ENCODE results near the gene PODXL2.

DNA sequence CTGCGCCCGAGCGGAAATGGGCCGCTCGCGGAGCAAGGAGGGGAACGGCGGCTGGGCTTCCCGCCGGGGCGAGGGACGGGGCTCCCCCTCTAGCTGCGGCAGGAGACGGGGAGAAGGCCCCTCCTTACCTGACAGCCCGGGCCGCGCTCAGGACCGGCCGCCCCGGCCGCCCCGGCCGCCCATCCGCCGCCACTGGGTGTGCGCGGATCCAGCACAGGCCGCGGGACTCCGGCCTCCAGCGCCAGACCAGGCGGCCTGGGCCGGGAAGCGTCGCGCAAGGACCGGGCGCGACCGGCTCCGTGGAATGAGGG is 38.7 kb upstream of the PODXL2 start:
- TF ChIP-seq, protein P1, sequence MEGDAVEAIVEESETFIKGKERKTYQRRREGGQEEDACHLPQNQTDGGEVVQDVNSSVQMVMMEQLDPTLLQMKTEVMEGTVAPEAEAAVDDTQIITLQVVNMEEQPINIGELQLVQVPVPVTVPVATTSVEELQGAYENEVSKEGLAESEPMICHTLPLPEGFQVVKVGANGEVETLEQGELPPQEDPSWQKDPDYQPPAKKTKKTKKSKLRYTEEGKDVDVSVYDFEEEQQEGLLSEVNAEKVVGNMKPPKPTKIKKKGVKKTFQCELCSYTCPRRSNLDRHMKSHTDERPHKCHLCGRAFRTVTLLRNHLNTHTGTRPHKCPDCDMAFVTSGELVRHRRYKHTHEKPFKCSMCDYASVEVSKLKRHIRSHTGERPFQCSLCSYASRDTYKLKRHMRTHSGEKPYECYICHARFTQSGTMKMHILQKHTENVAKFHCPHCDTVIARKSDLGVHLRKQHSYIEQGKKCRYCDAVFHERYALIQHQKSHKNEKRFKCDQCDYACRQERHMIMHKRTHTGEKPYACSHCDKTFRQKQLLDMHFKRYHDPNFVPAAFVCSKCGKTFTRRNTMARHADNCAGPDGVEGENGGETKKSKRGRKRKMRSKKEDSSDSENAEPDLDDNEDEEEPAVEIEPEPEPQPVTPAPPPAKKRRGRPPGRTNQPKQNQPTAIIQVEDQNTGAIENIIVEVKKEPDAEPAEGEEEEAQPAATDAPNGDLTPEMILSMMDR (optimal IDR thresholded peaks at IDR 0.05 in 1 of 3, IDR thresholded peaks at IDR 0.05 in 1 of 3, conservative IDR thresholded peaks at IDR 0.05 in 1 of 3; ENCODE audit: extremely low read depth in 1 of 3, insufficient read depth in 2 of 3, low read length in 3 of 3) = no peak
- no peak for TF ChIP-seq EZH2 (IDR thresholded peaks at IDR 0.05; ENCODE audit: low read length)

Data from keratinocyte (primary cell).